GM12878 (cell line): ENCODE results near the gene RNF112.

Experiments used
- CTCF ChIP-seq, 3 experiments: IDR thresholded peaks in 2 of 3; conservative IDR thresholded peaks in 1 of 3; 2 replicates each; pipeline ENCODE4 v1.5.1; 2011; ENCODE audit warnings: low read depth in 3 of 3, low read length in 3 of 3, mild to moderate bottlenecking in 3 of 3, control low read depth in 2 of 3, moderate library complexity in 2 of 3, inconsistent platforms in 1 of 3, mixed read lengths in 1 of 3; ENCODE audit not compliant: control insufficient read depth in 2 of 3, insufficient read depth in 1 of 3; ENCODE audit errors: extremely low read depth in 1 of 3
- JUNB ChIP-seq: IDR thresholded peaks from 2 replicates; pipeline ENCODE4 v1.6.1; 2016; ENCODE audit warnings: antibody characterized with exemption, mild to moderate bottlenecking

GRCh38 chr17:19410875-19411620 lies at the start of gene RNF112:
- TF ChIP-seq CTCF (IDR thresholded peaks at IDR 0.05 in 2 of 3, conservative IDR thresholded peaks at IDR 0.05 in 1 of 3; ENCODE audit: control insufficient read depth in 2 of 3, extremely low read depth in 1 of 3, insufficient read depth in 1 of 3, low read depth in 3 of 3, low read length in 3 of 3) (no peak), JUNB (no peak)
